ENCODE results near the gene SEMA3D. TPM values are rescaled to one million over a fixed set of nuclear protein-coding genes. Genes with fewer than 3 reads are reported as not detected.

Gene SEMA3D
- total RNA-seq, 1 experiment from 2014 or later = 23.3 TPM

DNA sequence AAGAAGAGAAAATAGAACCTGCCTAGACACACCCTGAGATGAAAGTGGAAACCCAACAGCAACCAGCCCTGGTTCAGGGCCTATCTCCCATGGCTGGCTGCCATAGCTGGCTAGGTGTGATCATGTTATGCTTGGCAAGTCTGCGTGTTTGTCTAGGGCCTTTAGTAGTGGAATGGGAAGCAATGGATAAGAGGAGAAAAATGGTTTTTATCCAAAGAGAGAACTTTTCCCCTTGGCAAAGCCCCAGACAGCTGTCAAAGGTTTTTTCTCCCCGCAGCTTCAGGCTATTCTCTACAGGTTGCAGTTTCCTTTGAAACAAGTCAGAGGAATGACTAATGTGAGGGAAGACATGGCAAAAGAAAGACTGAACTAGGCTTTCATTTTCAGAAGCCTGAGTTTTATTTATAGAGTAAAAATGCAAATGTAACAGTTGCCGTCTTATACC lies 161.5 kb downstream of the SEMA3D start:
- no peak for TF ChIP-seq EZH2 (IDR thresholded peaks at IDR 0.05; ENCODE audit: borderline replicate concordance, low read depth, low read length, poor library complexity, severe bottlenecking)
- TF ChIP-seq, protein P1, sequence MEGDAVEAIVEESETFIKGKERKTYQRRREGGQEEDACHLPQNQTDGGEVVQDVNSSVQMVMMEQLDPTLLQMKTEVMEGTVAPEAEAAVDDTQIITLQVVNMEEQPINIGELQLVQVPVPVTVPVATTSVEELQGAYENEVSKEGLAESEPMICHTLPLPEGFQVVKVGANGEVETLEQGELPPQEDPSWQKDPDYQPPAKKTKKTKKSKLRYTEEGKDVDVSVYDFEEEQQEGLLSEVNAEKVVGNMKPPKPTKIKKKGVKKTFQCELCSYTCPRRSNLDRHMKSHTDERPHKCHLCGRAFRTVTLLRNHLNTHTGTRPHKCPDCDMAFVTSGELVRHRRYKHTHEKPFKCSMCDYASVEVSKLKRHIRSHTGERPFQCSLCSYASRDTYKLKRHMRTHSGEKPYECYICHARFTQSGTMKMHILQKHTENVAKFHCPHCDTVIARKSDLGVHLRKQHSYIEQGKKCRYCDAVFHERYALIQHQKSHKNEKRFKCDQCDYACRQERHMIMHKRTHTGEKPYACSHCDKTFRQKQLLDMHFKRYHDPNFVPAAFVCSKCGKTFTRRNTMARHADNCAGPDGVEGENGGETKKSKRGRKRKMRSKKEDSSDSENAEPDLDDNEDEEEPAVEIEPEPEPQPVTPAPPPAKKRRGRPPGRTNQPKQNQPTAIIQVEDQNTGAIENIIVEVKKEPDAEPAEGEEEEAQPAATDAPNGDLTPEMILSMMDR (conservative IDR thresholded peaks at IDR 0.05; ENCODE audit: low read depth, low read length) = no peak
- Histone ChIP-seq H3K27ac (ENCODE audit: low read depth, low read length, poor library complexity, severe bottlenecking) (no peak overlapping the region), H3K9me3 (ENCODE audit: low read depth, low read length, poor library complexity, severe bottlenecking) (no peaks in the 10 kb centered on the region), H3K4me1 (ENCODE audit: insufficient read depth, low read length, poor library complexity, severe bottlenecking) (no peaks in the 10 kb centered on the region), H3K27me3 (replicated peaks; ENCODE audit: insufficient read depth, low read depth, low read length, poor library complexity) (no peaks in the 10 kb centered on the region), H3K36me3 (ENCODE audit: insufficient read depth, low read length, poor library complexity, severe bottlenecking) (no peaks in the 10 kb centered on the region), H3K4me3 (ENCODE audit: low read depth, low read length, poor library complexity, severe bottlenecking) (no peak overlapping the region)
- ChIA-PET POLR2A (ENCODE audit: low non-redundant PET) (no interaction called here), CTCF (no interaction called here)
- DNase-seq (ENCODE audit: low spot score) = no peak
- BruUV-seq (replicated peaks) = no TSS peak
- intact Hi-C loops (cut with micrococcal nuclease; ENCODE audit: unreplicated experiment) = no loop called here

DNA sequence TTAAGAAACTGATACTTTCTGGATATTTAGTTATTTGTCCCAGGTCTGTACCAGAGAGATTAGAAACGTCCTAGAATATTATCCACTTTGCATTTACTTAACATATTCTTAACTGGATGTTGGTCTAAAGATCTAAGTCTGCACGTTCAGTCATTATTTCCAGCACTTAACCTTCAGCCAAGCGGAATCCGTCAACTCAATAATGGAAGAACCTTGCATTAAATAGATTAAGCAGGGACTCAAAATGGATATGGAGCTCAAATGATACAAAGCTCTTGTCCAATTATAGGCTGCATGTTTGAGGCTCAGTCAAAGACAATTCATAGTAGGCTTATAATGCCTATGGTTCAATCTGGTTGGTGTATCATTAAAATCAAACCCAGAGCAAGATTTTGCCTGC lies 162.9 kb downstream of the SEMA3D start:
- no TSS peak for BruUV-seq (replicated peaks)

DNA sequence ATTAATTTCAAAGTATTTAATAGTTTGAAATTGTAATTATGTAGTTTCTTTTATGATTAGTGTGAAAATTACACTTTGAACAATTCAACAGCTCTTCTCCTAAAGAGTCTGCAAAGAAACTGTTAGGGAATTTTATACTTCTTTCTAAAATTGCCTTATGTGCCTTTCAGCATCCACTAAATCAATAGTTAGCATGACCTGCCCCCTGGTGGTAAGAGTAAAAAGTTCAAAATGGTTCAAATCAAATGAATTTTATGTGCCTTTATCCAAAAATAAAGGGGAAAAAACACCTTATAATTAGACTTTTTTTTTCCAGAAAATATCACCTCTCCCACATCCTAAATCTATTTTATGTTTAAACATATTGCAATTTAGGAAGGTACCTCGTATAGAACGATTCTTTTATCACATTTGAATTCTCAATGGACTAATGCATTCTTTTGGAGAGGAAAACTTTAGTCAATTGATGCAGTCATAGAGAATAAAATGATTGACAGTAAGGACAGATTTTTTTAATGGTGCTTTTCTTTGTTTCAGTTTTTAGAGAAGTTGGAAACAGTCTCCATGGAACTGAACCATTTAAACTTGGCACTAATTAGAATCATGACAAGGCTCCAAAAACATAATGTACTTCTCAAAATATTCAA lies 163.7 kb downstream of the SEMA3D start:
- intact Hi-C loops (cut with micrococcal nuclease; ENCODE audit: unreplicated experiment) = loop anchor here (1.0 to 2.0 kb wide), 3 partner anchors 886 to 1087 kb away; no protein-coding TSS in a partner anchor
- H3K4me3 ChIP-seq (ENCODE audit: low read depth, low read length, poor library complexity, severe bottlenecking) = no peak overlapping the region
- H3K4me1 ChIP-seq (ENCODE audit: insufficient read depth, low read length, poor library complexity, severe bottlenecking) = no peaks in the 10 kb centered on the region
- no peak overlapping the region for H3K27ac ChIP-seq (ENCODE audit: low read depth, low read length, poor library complexity, severe bottlenecking)
- H3K36me3 ChIP-seq (ENCODE audit: insufficient read depth, low read length, poor library complexity, severe bottlenecking) = no peaks in the 10 kb centered on the region
- TF ChIP-seq EZH2 (IDR thresholded peaks at IDR 0.05; ENCODE audit: borderline replicate concordance, low read depth, low read length, poor library complexity, severe bottlenecking) = no peak
- TF ChIP-seq, protein P1 (conservative IDR thresholded peaks at IDR 0.05; ENCODE audit: low read depth, low read length) = peak; percentile 70
- ChIA-PET POLR2A (ENCODE audit: low non-redundant PET) (no interaction called here), CTCF (no interaction called here)
- peak; percentile 76 for DNase-seq (ENCODE audit: low spot score)
- no TSS peak for BruUV-seq (replicated peaks)
- no peaks in the 10 kb centered on the region for H3K27me3 ChIP-seq (replicated peaks; ENCODE audit: insufficient read depth, low read depth, low read length, poor library complexity)
- H3K9me3 ChIP-seq (ENCODE audit: low read depth, low read length, poor library complexity, severe bottlenecking) = no peaks in the 10 kb centered on the region

More for the DNA sequence above, 162.9 kb downstream of the SEMA3D start:
- TF ChIP-seq EZH2 (IDR thresholded peaks at IDR 0.05; ENCODE audit: borderline replicate concordance, low read depth, low read length, poor library complexity, severe bottlenecking) = no peak
- TF ChIP-seq, protein P1 (conservative IDR thresholded peaks at IDR 0.05; ENCODE audit: low read depth, low read length) = no peak
- Histone ChIP-seq H3K27ac (ENCODE audit: low read depth, low read length, poor library complexity, severe bottlenecking) (no peak overlapping the region), H3K36me3 (ENCODE audit: insufficient read depth, low read length, poor library complexity, severe bottlenecking) (no peaks in the 10 kb centered on the region), H3K27me3 (replicated peaks; ENCODE audit: insufficient read depth, low read depth, low read length, poor library complexity) (no peaks in the 10 kb centered on the region), H3K9me3 (ENCODE audit: low read depth, low read length, poor library complexity, severe bottlenecking) (no peaks in the 10 kb centered on the region), H3K4me3 (ENCODE audit: low read depth, low read length, poor library complexity, severe bottlenecking) (no peak overlapping the region), H3K4me1 (ENCODE audit: insufficient read depth, low read length, poor library complexity, severe bottlenecking) (no peaks in the 10 kb centered on the region)
- intact Hi-C loops (cut with micrococcal nuclease; ENCODE audit: unreplicated experiment) = loop anchor here (1.0 to 2.0 kb wide), 3 partner anchors 887 to 1088 kb away; no protein-coding TSS in a partner anchor
- ChIA-PET CTCF (no interaction called here), POLR2A (ENCODE audit: low non-redundant PET) (no interaction called here)
- no peak for DNase-seq (ENCODE audit: low spot score)

Data from A673 (cell line).